ENCODE measurements around the gene CADM1. TPM values are rescaled to one million over a fixed set of nuclear protein-coding genes. Genes with fewer than 3 reads are reported as not detected.

The CADM1 gene
- total and polyA plus RNA-seq, 4 donors = 13.0 to 40.6 (median 28.9) TPM

DNA sequence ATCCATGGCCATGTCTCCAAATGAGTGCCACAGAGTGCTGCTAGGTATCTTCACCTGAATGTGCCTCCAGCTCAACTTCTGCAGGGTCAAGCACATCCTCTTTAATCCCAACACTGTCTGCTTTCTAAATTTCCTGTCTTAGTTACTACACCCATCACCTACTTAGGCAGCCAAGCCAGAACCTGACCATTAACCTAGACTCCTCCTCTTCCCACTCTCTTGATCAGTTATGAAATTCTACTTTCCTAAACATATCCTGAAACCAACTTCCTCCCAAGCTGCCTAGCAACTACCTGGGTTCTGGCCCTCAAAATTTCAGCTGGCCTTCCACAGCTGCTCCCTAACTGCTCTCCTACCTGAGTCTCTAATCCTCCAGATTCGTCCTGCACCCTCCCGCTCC is 22.7 kb downstream of the CADM1 start:
- Histone ChIP-seq H3K4me3 (ENCODE audit: low read depth in 1 of 3, low read length in 3 of 3) (no peak overlapping the region), H3K36me3 (ENCODE audit: control insufficient read depth in 4 of 4, insufficient read depth in 3 of 4, low read depth in 1 of 4, low read length in 3 of 4) (no peaks in the 10 kb centered on the region), H3K4me1 (ENCODE audit: control insufficient read depth in 4 of 4, insufficient read depth in 4 of 4, low read length in 3 of 4) (peaks cover 0 to 6% (median 2%) of the 10 kb centered on the region in 4 donors), H3K27ac (ENCODE audit: low read depth in 1 of 2, low read length in 2 of 2) (peak overlapping the region in 1 of 2 donors; percentile 25), H3K27me3 (ENCODE audit: control insufficient read depth in 4 of 4, insufficient read depth in 4 of 4, low read length in 3 of 4) (no peaks in the 10 kb centered on the region), H3K9me3 (ENCODE audit: control insufficient read depth in 4 of 4, low read length in 3 of 4) (no peaks in the 10 kb centered on the region), H3K9ac (ENCODE audit: low read depth in 1 of 2, low read length in 2 of 2) (no peak overlapping the region)
- WGBS = 95% methylated on average over 2 of the region's 2 CpGs
- DNase-seq (ENCODE audit: low spot score) = no peak
- TF ChIP-seq NR2F2 (IDR thresholded peaks at IDR 0.05) (no peak), JUND (IDR thresholded peaks at IDR 0.05) (no peak), GABPA (IDR thresholded peaks at IDR 0.05 in 1 of 2, conservative IDR thresholded peaks at IDR 0.05 in 1 of 2) (no peak), FOXA2 (IDR thresholded peaks at IDR 0.05) (no peak), EGR1 (IDR thresholded peaks at IDR 0.05; ENCODE audit: low read depth in 2 of 2) (no peak)
- TF ChIP-seq, protein P1, sequence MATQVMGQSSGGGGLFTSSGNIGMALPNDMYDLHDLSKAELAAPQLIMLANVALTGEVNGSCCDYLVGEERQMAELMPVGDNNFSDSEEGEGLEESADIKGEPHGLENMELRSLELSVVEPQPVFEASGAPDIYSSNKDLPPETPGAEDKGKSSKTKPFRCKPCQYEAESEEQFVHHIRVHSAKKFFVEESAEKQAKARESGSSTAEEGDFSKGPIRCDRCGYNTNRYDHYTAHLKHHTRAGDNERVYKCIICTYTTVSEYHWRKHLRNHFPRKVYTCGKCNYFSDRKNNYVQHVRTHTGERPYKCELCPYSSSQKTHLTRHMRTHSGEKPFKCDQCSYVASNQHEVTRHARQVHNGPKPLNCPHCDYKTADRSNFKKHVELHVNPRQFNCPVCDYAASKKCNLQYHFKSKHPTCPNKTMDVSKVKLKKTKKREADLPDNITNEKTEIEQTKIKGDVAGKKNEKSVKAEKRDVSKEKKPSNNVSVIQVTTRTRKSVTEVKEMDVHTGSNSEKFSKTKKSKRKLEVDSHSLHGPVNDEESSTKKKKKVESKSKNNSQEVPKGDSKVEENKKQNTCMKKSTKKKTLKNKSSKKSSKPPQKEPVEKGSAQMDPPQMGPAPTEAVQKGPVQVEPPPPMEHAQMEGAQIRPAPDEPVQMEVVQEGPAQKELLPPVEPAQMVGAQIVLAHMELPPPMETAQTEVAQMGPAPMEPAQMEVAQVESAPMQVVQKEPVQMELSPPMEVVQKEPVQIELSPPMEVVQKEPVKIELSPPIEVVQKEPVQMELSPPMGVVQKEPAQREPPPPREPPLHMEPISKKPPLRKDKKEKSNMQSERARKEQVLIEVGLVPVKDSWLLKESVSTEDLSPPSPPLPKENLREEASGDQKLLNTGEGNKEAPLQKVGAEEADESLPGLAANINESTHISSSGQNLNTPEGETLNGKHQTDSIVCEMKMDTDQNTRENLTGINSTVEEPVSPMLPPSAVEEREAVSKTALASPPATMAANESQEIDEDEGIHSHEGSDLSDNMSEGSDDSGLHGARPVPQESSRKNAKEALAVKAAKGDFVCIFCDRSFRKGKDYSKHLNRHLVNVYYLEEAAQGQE (IDR thresholded peaks at IDR 0.05) = no peak

DNA sequence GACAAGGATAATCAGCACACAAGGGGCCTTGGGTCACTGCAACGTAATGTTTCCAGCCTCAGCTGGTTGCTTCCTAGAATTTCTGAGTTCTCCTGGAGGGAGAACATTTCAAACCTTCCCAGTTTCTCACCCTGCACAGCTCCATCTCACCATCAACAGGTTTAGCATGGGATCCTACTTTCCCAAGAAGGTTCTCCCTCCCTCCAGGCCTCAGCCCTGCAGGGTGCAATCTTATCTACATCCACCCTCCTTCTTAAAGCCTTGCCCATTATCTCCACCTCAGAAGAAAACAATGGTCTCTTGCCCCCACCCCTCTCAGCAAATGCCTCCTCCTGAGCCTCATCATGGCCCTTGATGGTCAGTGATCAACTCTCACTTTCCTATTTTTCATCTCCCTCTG is 23.6 kb downstream of the CADM1 start:
- no peaks in the 10 kb centered on the region for H3K9me3 ChIP-seq (ENCODE audit: control insufficient read depth in 4 of 4, low read length in 3 of 4)
- no peak for DNase-seq (ENCODE audit: low spot score)
- 88% methylated on average over 1 of the region's 1 CpG for WGBS
- TF ChIP-seq RXRA (IDR thresholded peaks at IDR 0.05) (no peak), EGR1 (IDR thresholded peaks at IDR 0.05; ENCODE audit: low read depth in 2 of 2) (no peak)
- no peaks in the 10 kb centered on the region for H3K27me3 ChIP-seq (ENCODE audit: control insufficient read depth in 4 of 4, insufficient read depth in 4 of 4, low read length in 3 of 4)
- H3K9ac ChIP-seq (ENCODE audit: low read depth in 1 of 2, low read length in 2 of 2) = no peak overlapping the region
- no peak overlapping the region for H3K4me3 ChIP-seq (ENCODE audit: low read depth in 1 of 3, low read length in 3 of 3)
- H3K27ac ChIP-seq (ENCODE audit: low read depth in 1 of 2, low read length in 2 of 2) = no peak overlapping the region
- no peaks in the 10 kb centered on the region for H3K36me3 ChIP-seq (ENCODE audit: control insufficient read depth in 4 of 4, insufficient read depth in 3 of 4, low read depth in 1 of 4, low read length in 3 of 4)
- H3K4me1 ChIP-seq (ENCODE audit: control insufficient read depth in 4 of 4, insufficient read depth in 4 of 4, low read length in 3 of 4) = peaks cover under 1 to 11% (median 4%) of the 10 kb centered on the region in 4 donors

DNA sequence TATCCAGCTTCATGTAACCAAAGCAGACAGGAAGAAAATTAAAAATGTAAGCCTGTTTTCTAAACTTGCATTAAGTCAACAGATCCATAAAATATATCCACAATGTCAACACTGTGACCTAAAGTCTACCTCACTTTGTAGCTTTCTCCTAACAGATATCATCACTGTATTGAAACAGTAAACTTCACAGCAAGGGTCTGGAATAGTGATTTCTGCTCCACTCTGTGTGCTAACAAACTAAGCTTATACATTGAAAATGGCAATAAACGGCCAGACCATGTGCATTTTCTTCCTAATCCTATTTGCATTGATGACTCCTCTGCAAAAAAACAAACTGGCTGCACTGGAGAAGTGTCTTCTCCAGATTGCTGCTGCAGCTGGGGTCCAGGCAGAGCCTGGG is 26.8 kb downstream of the CADM1 start:
- 44% methylated on average over 1 of the region's 1 CpG for WGBS
- Histone ChIP-seq H3K36me3 (ENCODE audit: control insufficient read depth in 4 of 4, insufficient read depth in 3 of 4, low read depth in 1 of 4, low read length in 3 of 4) (no peaks in the 10 kb centered on the region), H3K9ac (ENCODE audit: low read depth in 1 of 2, low read length in 2 of 2) (no peak overlapping the region), H3K4me3 (ENCODE audit: low read depth in 1 of 3, low read length in 3 of 3) (no peak overlapping the region), H3K9me3 (ENCODE audit: control insufficient read depth in 4 of 4, low read length in 3 of 4) (no peaks in the 10 kb centered on the region), H3K27ac (ENCODE audit: low read depth in 1 of 2, low read length in 2 of 2) (no peak overlapping the region), H3K4me1 (ENCODE audit: control insufficient read depth in 4 of 4, insufficient read depth in 4 of 4, low read length in 3 of 4) (peaks cover 2 to 16% (median 4%) of the 10 kb centered on the region in 4 donors), H3K27me3 (ENCODE audit: control insufficient read depth in 4 of 4, insufficient read depth in 4 of 4, low read length in 3 of 4) (no peaks in the 10 kb centered on the region)
- no peak for DNase-seq (ENCODE audit: low spot score)
- TF ChIP-seq RXRA (IDR thresholded peaks at IDR 0.05) (no peak), RAD21 (IDR thresholded peaks at IDR 0.05) (no peak), YY1 (IDR thresholded peaks at IDR 0.05) (no peak), FOXA1 (IDR thresholded peaks at IDR 0.05) (no peak), GABPA (IDR thresholded peaks at IDR 0.05 in 1 of 2, conservative IDR thresholded peaks at IDR 0.05 in 1 of 2) (no peak), NR2F2 (IDR thresholded peaks at IDR 0.05) (no peak), JUND (IDR thresholded peaks at IDR 0.05) (no peak), SP1 (IDR thresholded peaks at IDR 0.05) (no peak), FOXA2 (IDR thresholded peaks at IDR 0.05) (no peak), TAF1 (conservative IDR thresholded peaks at IDR 0.05) (no peak), HNF4G (IDR thresholded peaks at IDR 0.05) (no peak), HNF4A (conservative IDR thresholded peaks at IDR 0.05) (no peak)
- TF ChIP-seq, protein P1 (IDR thresholded peaks at IDR 0.05) = no peak
- TF ChIP-seq, protein P2, sequence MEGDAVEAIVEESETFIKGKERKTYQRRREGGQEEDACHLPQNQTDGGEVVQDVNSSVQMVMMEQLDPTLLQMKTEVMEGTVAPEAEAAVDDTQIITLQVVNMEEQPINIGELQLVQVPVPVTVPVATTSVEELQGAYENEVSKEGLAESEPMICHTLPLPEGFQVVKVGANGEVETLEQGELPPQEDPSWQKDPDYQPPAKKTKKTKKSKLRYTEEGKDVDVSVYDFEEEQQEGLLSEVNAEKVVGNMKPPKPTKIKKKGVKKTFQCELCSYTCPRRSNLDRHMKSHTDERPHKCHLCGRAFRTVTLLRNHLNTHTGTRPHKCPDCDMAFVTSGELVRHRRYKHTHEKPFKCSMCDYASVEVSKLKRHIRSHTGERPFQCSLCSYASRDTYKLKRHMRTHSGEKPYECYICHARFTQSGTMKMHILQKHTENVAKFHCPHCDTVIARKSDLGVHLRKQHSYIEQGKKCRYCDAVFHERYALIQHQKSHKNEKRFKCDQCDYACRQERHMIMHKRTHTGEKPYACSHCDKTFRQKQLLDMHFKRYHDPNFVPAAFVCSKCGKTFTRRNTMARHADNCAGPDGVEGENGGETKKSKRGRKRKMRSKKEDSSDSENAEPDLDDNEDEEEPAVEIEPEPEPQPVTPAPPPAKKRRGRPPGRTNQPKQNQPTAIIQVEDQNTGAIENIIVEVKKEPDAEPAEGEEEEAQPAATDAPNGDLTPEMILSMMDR (IDR thresholded peaks at IDR 0.05; ENCODE audit: low read depth, low read length, missing input control) = no peak
- TF ChIP-seq, protein P3, sequence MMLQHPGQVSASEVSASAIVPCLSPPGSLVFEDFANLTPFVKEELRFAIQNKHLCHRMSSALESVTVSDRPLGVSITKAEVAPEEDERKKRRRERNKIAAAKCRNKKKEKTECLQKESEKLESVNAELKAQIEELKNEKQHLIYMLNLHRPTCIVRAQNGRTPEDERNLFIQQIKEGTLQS (IDR thresholded peaks at IDR 0.05) = no peak
- TF ChIP-seq, protein P4, sequence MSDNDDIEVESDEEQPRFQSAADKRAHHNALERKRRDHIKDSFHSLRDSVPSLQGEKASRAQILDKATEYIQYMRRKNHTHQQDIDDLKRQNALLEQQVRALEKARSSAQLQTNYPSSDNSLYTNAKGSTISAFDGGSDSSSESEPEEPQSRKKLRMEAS (IDR thresholded peaks at IDR 0.05) = no peak

Data from liver (tissue), 9 donors.